Measurements from ENCODE around the gene KSR2.

GRCh38 chr12:117461732-117462131, 507.1 kb downstream of the KSR2 start:
- TF ChIP-seq CTCF (conservative IDR thresholded peaks at IDR 0.05) (no peak), EZH2 (IDR thresholded peaks at IDR 0.05; ENCODE audit: low read depth) (no peak)
